Retinal pigment epithelial cell (primary cell): ENCODE measurements around the gene SIN3B.

Source experiments
- DNase-seq: peaks from one replicate; pipeline ENCODE4 v3.0.0-alpha.2; 2010; ENCODE audit warnings: low read depth
- H3K4me3 ChIP-seq: 2 replicates; pipeline ENCODE4 v1.5.1; 2011; ENCODE audit warnings: mild to moderate bottlenecking, low read length, control low read depth, moderate library complexity
- TF ChIP-seq, protein P1 (sequence below): conservative IDR thresholded peaks from 2 replicates; pipeline ENCODE4 v1.5.1; 2011; ENCODE audit warnings: low read depth, low read length, control low read depth, inconsistent platforms

SIN3B gene

DNA sequence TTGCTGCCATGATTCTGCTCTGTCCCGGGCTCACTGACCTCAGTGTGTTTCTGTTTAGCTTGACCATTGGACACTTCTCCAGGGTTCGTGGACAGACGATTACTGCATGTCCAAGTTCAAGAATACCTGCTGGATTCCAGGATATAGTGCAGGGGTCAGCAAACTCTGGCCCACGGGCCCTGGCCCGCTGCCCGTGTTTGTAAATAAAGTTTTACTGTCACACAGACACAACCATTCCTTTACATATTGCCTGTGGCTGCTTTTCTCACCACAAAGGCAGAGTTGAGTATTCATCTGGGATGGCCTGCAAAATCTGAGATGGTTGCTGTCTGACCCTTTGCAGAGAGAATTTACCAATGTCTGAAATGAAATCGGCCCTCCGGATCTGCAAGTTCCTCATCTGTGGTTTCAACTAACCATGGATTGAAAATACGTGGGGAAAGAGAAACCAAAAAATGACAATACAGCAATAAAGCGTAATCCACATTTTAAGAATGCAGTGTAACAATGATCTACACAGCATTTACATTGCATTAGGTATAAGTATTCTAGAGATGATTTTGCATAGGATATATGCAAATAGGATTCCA, 33.7 kb downstream of the SIN3B start:
- DNase-seq: no peak
- H3K4me3 ChIP-seq: no peak overlapping the region
- TF ChIP-seq, protein P1, sequence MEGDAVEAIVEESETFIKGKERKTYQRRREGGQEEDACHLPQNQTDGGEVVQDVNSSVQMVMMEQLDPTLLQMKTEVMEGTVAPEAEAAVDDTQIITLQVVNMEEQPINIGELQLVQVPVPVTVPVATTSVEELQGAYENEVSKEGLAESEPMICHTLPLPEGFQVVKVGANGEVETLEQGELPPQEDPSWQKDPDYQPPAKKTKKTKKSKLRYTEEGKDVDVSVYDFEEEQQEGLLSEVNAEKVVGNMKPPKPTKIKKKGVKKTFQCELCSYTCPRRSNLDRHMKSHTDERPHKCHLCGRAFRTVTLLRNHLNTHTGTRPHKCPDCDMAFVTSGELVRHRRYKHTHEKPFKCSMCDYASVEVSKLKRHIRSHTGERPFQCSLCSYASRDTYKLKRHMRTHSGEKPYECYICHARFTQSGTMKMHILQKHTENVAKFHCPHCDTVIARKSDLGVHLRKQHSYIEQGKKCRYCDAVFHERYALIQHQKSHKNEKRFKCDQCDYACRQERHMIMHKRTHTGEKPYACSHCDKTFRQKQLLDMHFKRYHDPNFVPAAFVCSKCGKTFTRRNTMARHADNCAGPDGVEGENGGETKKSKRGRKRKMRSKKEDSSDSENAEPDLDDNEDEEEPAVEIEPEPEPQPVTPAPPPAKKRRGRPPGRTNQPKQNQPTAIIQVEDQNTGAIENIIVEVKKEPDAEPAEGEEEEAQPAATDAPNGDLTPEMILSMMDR: no peak

DNA sequence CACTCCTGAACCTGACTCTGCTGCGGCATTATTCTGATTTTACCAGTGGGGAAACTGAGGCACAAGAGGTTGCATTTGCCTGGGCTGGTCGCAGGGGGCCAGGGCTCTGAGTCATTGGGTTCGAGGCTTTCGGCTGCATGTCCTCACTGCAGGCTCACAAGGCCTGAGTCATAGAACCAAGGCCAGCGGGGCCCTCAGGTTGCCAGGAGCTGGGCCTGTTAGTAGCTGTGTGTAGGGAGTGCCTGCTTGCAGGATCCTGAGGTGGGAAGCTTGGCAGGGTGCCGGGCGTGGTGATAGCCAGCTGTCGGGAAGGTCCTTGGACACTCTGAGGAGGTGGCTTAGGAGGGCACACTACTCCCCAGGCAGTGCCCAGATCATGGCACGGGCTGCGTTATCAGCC, 38.0 kb downstream of the SIN3B start:
- H3K4me3 ChIP-seq: no peak overlapping the region
- DNase-seq: no peak

GRCh38 chr19:16868423-16869130, 39.4 kb downstream of the SIN3B start:
- TF ChIP-seq, protein P1: no peak
- DNase-seq: no peak
- H3K4me3 ChIP-seq: no peak overlapping the region

More for the DNA sequence above, 38.0 kb downstream of the SIN3B start:
- TF ChIP-seq, protein P1: no peak

DNA sequence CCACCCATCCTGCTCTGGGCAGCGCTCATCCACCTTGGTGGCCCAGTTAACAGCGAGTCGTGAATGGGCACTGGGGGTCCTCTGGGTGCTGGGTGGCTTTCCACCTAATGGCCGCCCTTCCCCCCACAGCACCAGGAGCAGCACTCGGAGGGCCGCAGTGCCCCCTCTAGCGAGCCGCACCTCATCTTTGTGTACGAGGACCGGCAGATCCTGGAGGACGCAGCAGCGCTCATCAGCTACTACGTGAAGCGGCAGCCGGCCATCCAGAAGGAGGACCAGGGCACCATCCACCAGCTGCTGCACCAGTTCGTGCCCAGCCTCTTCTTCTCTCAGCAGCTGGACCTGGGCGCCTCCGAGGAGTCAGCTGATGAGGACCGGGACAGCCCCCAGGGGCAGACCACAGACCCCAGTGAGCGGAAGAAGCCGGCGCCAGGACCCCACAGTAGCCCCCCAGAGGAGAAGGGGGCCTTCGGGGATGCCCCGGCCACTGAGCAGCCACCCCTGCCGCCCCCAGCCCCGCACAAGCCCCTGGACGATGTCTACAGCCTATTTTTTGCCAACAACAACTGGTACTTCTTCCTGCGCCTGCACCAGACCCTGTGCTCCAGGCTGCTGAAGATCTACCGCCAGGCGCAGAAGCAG, 40.3 kb downstream of the SIN3B start:
- H3K4me3 ChIP-seq: no peak overlapping the region
- DNase-seq: no peak
- TF ChIP-seq, protein P1: no peak

- no peak for DNase-seq
- TF ChIP-seq, protein P1: no peak
- H3K4me3 ChIP-seq: no peak overlapping the region
Observed at GRCh38 chr19:16871871-16872270, 42.7 kb downstream of the SIN3B start.

DNA sequence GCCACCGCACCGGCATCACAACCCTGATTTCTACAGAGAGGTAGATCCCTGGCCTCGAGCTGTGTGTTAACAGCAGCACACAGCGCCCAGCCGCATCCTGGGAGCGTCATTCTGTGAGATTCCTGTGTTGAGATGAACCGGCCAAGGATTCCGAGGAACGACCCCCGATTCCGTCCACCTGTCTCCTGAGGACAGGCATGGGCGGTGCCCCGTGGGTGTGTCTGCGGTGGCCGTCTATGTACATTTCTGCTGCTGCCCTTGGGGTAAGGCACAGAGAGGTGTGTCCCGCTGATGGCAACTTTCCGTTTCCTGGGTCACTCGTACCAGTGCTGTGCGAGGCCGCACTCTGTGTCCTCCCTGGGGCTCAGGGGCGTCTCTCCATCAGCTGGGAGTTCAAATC, 43.5 kb downstream of the SIN3B start:
- no peak for DNase-seq
- TF ChIP-seq, protein P1: no peak
- H3K4me3 ChIP-seq: no peak overlapping the region
